PC-3 (cell line): ENCODE results near the gene STARD10. TPM values are rescaled to one million over a fixed set of nuclear protein-coding genes. Genes with fewer than 3 reads are reported as not detected.

ENCODE experiments used
- ATAC-seq: fragments of 200-7000 bp; cut with Tn5 transposase; 2 replicates; pipeline ENCODE4 v1.9.1; 2020; ENCODE audit warnings: mild to moderate bottlenecking, moderate library complexity
- BruUV-seq: library from RNA; stranded (reverse); fragments of 400-500 nt; replicated peaks from 2 replicates; lab custom pipeline; 2021; lab: Mats Ljungman, UMichigan
- CTCF ChIA-PET: fragments of 300-600 bp; sonication (Branson Sonifier 250); formaldehyde crosslinking; loops from one replicate; lab custom pipeline; 2022; ENCODE audit warnings: antibody characterized with exemption; lab: Charles Lee
- POLR2A ChIA-PET: fragments of 300-600 bp; sonication (Branson Sonifier 250); formaldehyde crosslinking; loops from one replicate; lab custom pipeline; 2022; ENCODE audit warnings: antibody characterized with exemption; ENCODE audit not compliant: unreplicated experiment; lab: Charles Lee
- DNase-seq: peaks from one replicate; pipeline ENCODE4 v3.0.0-alpha.2; 2015
- H2AFZ ChIP-seq: fragments of 300-600 bp; sonication (generic); 2 replicates; pipeline ENCODE4 v1.6.0; 2016; ENCODE audit warnings: antibody characterized with exemption, low read length
- H3F3A ChIP-seq: fragments of 300-600 bp; sonication (generic); one replicate; pipeline ENCODE4 v1.6.0; 2017; ENCODE audit warnings: antibody characterized with exemption, low read length, control low read depth, mild to moderate bottlenecking; ENCODE audit not compliant: unreplicated experiment
- H3K27ac ChIP-seq: fragments of 300-600 bp; sonication (generic); 2 replicates; pipeline ENCODE4 v1.5.1; 2016; ENCODE audit warnings: mild to moderate bottlenecking, low read length
- H3K27me3 ChIP-seq: fragments of 300-600 bp; sonication (generic); 2 replicates; pipeline ENCODE4 v1.6.1; 2016; ENCODE audit warnings: low read length, mixed read lengths
- H3K36me3 ChIP-seq: fragments of 300-600 bp; sonication (generic); 2 replicates; pipeline ENCODE4 v1.6.1; 2016; ENCODE audit warnings: low read depth, mixed run types, low read length, mixed read lengths
- H3K4me1 ChIP-seq: fragments of 300-600 bp; sonication (generic); 2 replicates; pipeline ENCODE4 v1.5.1; 2016; ENCODE audit warnings: low read length; ENCODE audit not compliant: insufficient read depth
- H3K4me2 ChIP-seq: fragments of 300-600 bp; sonication (generic); 2 replicates; pipeline ENCODE4 v1.6.0; 2016; ENCODE audit warnings: low read length
- H3K4me3 ChIP-seq: fragments of 300-600 bp; sonication (generic); 2 replicates; pipeline ENCODE4 v1.5.1; 2016; ENCODE audit warnings: mild to moderate bottlenecking, low read length, mixed read lengths
- H3K79me2 ChIP-seq: fragments of 300-600 bp; sonication (generic); 2 replicates; pipeline ENCODE4 v1.6.1; 2017; ENCODE audit warnings: low read length, mixed read lengths
- H3K9ac ChIP-seq: fragments of 300-600 bp; sonication (generic); 2 replicates; pipeline ENCODE4 v1.6.0; 2016; ENCODE audit warnings: mild to moderate bottlenecking, low read length
- H3K9me2 ChIP-seq: fragments of 300-600 bp; sonication (generic); replicated peaks from 2 replicates; pipeline ENCODE4 v1.6.1; 2016; ENCODE audit warnings: mixed run types, low read length, mixed read lengths
- H3K9me3 ChIP-seq: fragments of 300-600 bp; sonication (generic); 2 replicates; pipeline ENCODE4 v1.6.1; 2016; ENCODE audit warnings: low read length, mixed read lengths
- H4K20me1 ChIP-seq: fragments of 300-600 bp; sonication (generic); 2 replicates; pipeline ENCODE4 v1.6.1; 2016; ENCODE audit warnings: low read length, mixed read lengths
- CTCF ChIP-seq: fragments of 300-600 bp; sonication (generic); conservative IDR thresholded peaks from 2 replicates; pipeline ENCODE4 v1.5.1; 2017; ENCODE audit warnings: antibody characterized with exemption, low read depth, mild to moderate bottlenecking, low read length
- EZH2 ChIP-seq: fragments of 300-600 bp; sonication (generic); IDR thresholded peaks from one replicate; pipeline ENCODE4 v1.6.1; 2017; ENCODE audit warnings: antibody characterized with exemption, mild to moderate bottlenecking, low read length; ENCODE audit not compliant: unreplicated experiment
- EZH2phosphoT487 ChIP-seq: fragments of 300-600 bp; sonication (generic); IDR thresholded peaks from 2 replicates; pipeline ENCODE4 v1.6.1; 2018; ENCODE audit warnings: mild to moderate bottlenecking, antibody characterized with exemption, low read length, borderline replicate concordance
- intact Hi-C: fragments of 100-400 bp; cut with micrococcal nuclease; formaldehyde crosslinking; loops from 2 replicates; pipeline ENCODE4 v1.9.0; 2023
- total RNA-seq: library from RNA; depleted of rRNA; stranded (reverse); fragments of >200 nt; gene quantifications from 2 replicates; pipeline ENCODE4 v1.2.3, GENCODE V29; 2014

Gene STARD10
- total RNA-seq, 1 experiment from 2014 or later: 284 TPM

GRCh38 chr11:72711141-72711540, 82.7 kb downstream of the STARD10 start:
- Histone ChIP-seq H3K27ac (no peak overlapping the region), H3K36me3 (peaks cover 12% of the 10 kb centered on the region; the same call in 1 of the 2 replicates), H3K4me2 (no peak overlapping the region), H4K20me1 (no peaks in the 10 kb centered on the region), H2AFZ (no peak overlapping the region), H3K79me2 (no peaks in the 10 kb centered on the region), H3K27me3 (no peaks in the 10 kb centered on the region), H3K9me3 (no peaks in the 10 kb centered on the region), H3K9ac (no peak overlapping the region), H3F3A (no peaks in the 10 kb centered on the region), H3K9me2 (no peaks in the 10 kb centered on the region), H3K4me1 (no peaks in the 10 kb centered on the region), H3K4me3 (no peak overlapping the region)
- ChIA-PET POLR2A (no interaction called here), CTCF (interaction anchor here (0.7 kb wide), 1 partner anchor 266 kb away, joined by 5 read pairs; no protein-coding TSS in a partner anchor)
- DNase-seq: no peak
- ATAC-seq: no peak
- intact Hi-C loops: no loop called here
- no peak for TF ChIP-seq EZH2
- no peak for TF ChIP-seq EZH2phosphoT487
- TF ChIP-seq CTCF: no peak
- no TSS peak for BruUV-seq

- intact Hi-C loops: no loop called here
- DNase-seq: no peak
- no peak for ATAC-seq
- no peaks in the 10 kb centered on the region for H3K27me3 ChIP-seq
- no peaks in the 10 kb centered on the region for H4K20me1 ChIP-seq
- H3K4me3 ChIP-seq: no peak overlapping the region
- no peak overlapping the region for H3K9ac ChIP-seq
- BruUV-seq: no TSS peak
- no peaks in the 10 kb centered on the region for H3K9me2 ChIP-seq
- no peak overlapping the region for H2AFZ ChIP-seq
- H3K36me3 ChIP-seq: peaks cover 12% of the 10 kb centered on the region; the same call in 1 of the 2 replicates
- no peak for TF ChIP-seq EZH2
- TF ChIP-seq CTCF: no peak
- TF ChIP-seq EZH2phosphoT487: no peak
- no peak overlapping the region for H3K4me2 ChIP-seq
- ChIA-PET CTCF (no interaction called here), POLR2A (no interaction called here)
- H3K27ac ChIP-seq: no peak overlapping the region
- no peaks in the 10 kb centered on the region for H3K4me1 ChIP-seq
- no peaks in the 10 kb centered on the region for H3K79me2 ChIP-seq
- no peaks in the 10 kb centered on the region for H3K9me3 ChIP-seq
- no peaks in the 10 kb centered on the region for H3F3A ChIP-seq
Observed at GRCh38 chr11:72710278-72710677, 83.6 kb downstream of the STARD10 start.

- BruUV-seq: no TSS peak
- no peaks in the 10 kb centered on the region for H3K9me3 ChIP-seq
- H3K27me3 ChIP-seq: no peaks in the 10 kb centered on the region
- DNase-seq: no peak
- intact Hi-C loops: no loop called here
- H3K79me2 ChIP-seq: no peaks in the 10 kb centered on the region
- H3K4me2 ChIP-seq: no peak overlapping the region
- H3F3A ChIP-seq: no peaks in the 10 kb centered on the region
- no peak overlapping the region for H3K4me3 ChIP-seq
- ChIA-PET CTCF (no interaction called here), POLR2A (no interaction called here)
- no peak overlapping the region for H2AFZ ChIP-seq
- ATAC-seq: no peak
- TF ChIP-seq EZH2phosphoT487 (no peak), EZH2 (no peak), CTCF (no peak)
- H3K4me1 ChIP-seq: no peaks in the 10 kb centered on the region
- H3K9me2 ChIP-seq: no peaks in the 10 kb centered on the region
- no peak overlapping the region for H3K9ac ChIP-seq
- H3K36me3 ChIP-seq: peaks cover 12% of the 10 kb centered on the region; the same call in 1 of the 2 replicates
- no peak overlapping the region for H3K27ac ChIP-seq
- no peaks in the 10 kb centered on the region for H4K20me1 ChIP-seq
Observed at GRCh38 chr11:72709478-72710238, 84.2 kb downstream of the STARD10 start.
